ENCODE data around the gene LTBP2.

DNA sequence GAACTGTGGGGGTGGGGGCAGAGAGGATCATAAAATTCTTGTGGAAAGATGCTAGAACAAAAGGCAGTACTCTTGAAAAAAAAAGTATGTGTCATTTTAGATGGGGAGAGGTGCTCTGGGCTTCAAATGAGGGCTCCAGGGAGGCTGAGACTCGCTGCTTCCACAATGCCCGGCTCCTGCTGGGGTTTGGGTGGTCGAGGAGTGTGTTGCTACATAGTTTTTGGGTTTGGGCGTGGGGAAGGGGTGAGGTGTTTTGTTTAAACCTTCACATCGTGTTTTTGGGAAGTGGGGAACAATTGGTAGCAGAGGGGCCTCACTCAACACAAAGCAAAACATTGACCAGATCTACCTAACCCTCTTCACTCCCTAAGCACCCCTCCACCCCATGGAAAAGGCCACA, 110.3 kb downstream of the LTBP2 start:
- TF ChIP-seq RAD21 (IDR thresholded peaks at IDR 0.05; ENCODE audit: low read depth) (no peak), EZH2 (IDR thresholded peaks at IDR 0.05) (no peak), POLR2AphosphoS5 (IDR thresholded peaks at IDR 0.05; ENCODE audit: low read depth, low read length) (no peak), EZH2phosphoT487 (IDR thresholded peaks at IDR 0.05; ENCODE audit: borderline replicate concordance) (no peak), ZNF274 (IDR thresholded peaks at IDR 0.05; ENCODE audit: low read depth, low read length) (no peak), JUND (IDR thresholded peaks at IDR 0.05) (no peak)
- TF ChIP-seq, protein P1, sequence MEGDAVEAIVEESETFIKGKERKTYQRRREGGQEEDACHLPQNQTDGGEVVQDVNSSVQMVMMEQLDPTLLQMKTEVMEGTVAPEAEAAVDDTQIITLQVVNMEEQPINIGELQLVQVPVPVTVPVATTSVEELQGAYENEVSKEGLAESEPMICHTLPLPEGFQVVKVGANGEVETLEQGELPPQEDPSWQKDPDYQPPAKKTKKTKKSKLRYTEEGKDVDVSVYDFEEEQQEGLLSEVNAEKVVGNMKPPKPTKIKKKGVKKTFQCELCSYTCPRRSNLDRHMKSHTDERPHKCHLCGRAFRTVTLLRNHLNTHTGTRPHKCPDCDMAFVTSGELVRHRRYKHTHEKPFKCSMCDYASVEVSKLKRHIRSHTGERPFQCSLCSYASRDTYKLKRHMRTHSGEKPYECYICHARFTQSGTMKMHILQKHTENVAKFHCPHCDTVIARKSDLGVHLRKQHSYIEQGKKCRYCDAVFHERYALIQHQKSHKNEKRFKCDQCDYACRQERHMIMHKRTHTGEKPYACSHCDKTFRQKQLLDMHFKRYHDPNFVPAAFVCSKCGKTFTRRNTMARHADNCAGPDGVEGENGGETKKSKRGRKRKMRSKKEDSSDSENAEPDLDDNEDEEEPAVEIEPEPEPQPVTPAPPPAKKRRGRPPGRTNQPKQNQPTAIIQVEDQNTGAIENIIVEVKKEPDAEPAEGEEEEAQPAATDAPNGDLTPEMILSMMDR (IDR thresholded peaks at IDR 0.05 in 2 of 3, conservative IDR thresholded peaks at IDR 0.05 in 1 of 3; ENCODE audit: borderline replicate concordance in 1 of 3, insufficient read depth in 1 of 3, low read depth in 2 of 3, low read length in 2 of 3) = no peak
